HK-2 (cell line): ENCODE results near the gene CCL11.
"Not testable (repeated sequence)": the region's sequence is repeated elsewhere in the genome, so short reads cannot be mapped to it uniquely, and the experiment has no call there.

ENCODE experiments used
- DNase-seq: peaks from one replicate; pipeline ENCODE4 v3.0.0-alpha.2; 2018; ENCODE audit not compliant: unreplicated experiment

The CCL11 gene

DNA sequence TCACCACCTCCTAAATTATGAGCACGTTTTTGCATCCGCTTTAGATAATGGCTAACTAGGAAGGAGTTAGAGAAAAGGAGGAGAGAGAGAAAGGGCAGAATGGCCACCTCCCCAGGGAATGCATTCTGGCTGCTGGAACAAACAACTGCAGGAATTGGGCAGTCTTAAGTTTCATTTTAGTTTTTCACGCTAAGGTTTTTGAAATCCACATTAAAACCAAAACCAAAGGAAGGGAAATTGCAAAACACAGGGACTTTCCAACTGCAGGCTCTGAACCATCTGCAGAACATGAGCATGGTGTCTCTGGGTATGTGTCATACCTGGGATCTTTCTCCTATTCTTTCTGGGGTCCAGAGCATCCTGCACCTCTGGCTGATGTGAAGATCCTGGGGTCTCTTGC, 21.6 kb downstream of the CCL11 start:
- no peak for DNase-seq

GRCh38 chr17:34308371-34308770, 22.8 kb downstream of the CCL11 start:
- no peak for DNase-seq

DNA sequence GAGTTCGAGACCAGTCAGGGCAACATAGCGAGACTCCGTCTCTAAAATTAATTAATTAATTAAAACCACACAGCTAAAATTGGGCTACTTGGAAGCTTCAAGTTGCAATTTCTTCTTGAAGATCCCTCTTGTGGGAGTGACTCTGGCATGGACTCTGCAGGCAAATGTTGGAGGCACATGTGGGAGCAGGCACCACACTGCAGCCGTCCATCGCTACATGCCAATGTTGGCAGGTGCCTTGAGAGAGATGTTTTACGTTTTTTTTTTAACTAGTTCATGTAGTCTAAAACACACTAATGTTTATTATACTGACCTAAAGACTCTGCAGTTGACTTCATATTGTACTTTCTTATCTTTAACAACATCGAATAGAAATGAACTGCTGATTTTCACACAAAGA, 25.7 kb downstream of the CCL11 start:
- DNase-seq = no peak

DNA sequence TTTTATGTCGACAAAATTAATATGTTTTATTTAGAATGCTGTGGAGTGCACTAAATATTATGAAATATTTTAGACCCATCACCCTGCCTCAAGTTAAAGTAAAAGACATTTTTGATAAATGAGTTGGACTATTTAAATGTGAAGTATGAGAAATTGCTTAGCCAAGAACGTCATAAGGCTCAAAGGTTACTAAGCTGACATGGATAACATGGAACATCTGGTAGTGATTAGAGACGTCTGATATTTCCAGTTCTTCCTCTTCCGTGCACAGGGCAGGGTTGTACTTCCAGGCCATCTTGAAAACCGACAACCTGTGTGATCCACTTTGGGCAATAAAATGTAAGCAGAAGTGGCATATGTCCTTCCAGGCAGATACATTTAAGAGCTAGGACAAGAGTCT, 26.5 kb downstream of the CCL11 start:
- DNase-seq = no peak

GRCh38 chr17:34313164-34313563, 27.6 kb downstream of the CCL11 start:
- DNase-seq = no peak

GRCh38 chr17:34314279-34314678, 28.7 kb downstream of the CCL11 start:
- DNase-seq = no peak

DNA sequence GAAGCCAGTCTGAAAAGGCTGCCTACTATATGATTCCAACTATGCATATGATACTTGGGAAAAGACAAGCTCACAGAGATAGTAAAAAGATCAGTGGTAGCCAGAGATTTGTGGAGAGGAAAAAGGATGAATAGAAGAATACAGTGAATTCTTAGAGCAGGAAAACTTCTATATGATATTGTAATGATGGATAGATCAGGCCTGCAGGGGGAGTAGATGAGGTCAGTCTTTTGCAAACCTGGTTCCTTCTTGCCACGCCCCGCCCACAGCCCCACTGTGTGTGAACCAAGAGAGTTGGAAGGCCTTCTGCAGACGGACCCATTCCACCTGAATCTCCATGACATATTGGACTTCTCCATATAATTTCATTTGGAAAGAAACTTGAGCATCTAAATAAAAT, 32.9 kb downstream of the CCL11 start:
- no peak for DNase-seq

GRCh38 chr17:34319039-34319483, 33.5 kb downstream of the CCL11 start, which contains the start of gene CCL8:
TSS of gene CCL8 (plus strand) at chr17:34319435. CDS start at chr17:34319502, 67 bp downstream.
- no peak for DNase-seq

DNA sequence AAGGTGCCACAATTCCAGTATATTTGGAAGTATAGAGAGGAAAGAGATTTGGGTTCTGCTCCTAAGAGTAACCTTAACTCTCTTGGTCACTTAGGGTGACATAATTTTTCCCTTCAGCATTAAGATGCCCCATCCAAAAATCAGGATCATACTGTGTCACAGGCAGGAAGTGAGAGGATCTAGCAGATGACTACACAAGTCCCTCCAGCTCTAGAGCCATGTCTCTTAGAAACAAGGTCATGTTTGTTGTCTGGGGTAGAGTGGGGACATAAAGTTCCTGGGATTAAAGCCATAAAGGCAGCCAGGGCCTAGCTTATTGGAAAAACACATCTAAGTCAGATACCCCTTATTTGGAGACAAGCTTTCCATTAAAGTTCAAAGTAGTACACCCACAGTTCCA, 36.4 kb downstream of the CCL11 start:
- DNase-seq = no peak

DNA sequence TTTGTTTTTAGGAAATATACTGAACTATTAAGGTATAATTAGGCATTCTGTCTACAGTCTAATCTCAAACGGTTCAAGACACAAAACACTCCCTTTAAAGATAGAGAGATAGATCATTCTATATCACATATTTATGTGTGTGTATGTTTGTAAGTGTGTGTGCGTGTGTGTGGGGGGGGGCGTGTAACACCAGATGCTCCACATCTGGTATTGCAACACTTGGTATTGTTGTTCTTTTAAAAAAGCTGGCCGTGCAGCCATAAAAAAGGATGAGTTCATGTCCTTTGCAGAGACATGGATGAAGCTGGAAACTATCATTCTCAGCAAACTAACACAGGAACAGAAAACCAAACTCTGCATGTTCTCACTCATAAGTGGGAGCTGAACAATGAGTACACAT, 42.0 kb downstream of the CCL11 start:
- DNase-seq = not testable (repeated sequence)

DNA sequence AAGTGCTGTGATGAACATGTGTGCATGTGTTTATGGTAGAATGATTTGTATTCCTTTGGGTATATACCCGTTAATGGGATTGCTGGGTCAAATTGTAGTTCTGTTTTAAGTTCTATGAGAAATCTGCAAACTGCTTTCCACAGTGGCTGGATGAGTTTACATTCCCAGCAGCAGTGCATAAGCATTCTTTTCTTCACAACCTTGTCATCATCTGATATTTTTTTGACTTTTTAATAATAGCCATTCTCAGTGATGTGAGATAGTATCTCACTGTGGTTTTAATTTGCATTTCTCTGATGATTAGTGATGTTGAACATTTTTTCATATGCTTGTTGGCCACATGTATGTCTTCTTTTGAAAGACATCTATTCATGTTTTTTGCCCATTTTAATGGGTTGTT, 52.2 kb downstream of the CCL11 start:
- no peak for DNase-seq
